Diencephalon (tissue), 1 donor: ENCODE results near the gene DPP10. TPM values are rescaled to one million over a fixed set of nuclear protein-coding genes. Genes with fewer than 3 reads are reported as not detected.

Source experiments
- small RNA-seq: library from RNA; depleted of rRNA; stranded (forward); fragments of <200 nt; gene quantifications from one replicate; pipeline ENCODE3, GENCODE V24; 2014
- total RNA-seq: library from RNA; depleted of rRNA; stranded (reverse); fragments of >200 nt; gene quantifications from one replicate; pipeline ENCODE4 v1.2.3, GENCODE V29; 2014

The DPP10 gene
- 97.8 TPM for total RNA-seq

GRCh38 chr2:114442510-114442909, at the start of gene DPP10:
DPP10 (plus strand) TSS chr2:114442641.

Small RNAs within 50 kb of the gene (small RNA-seq; reads per million reads assigned to genes)
- 0.62 reads per million, percentile 62 among the genes with 10 or more reads in this experiment for gene RNU2-41P
